ENCODE data around the gene TNNT3. TPM values are rescaled to one million over a fixed set of nuclear protein-coding genes. Genes with fewer than 3 reads are reported as not detected.

The TNNT3 gene
- total RNA-seq, 1 donor from 2014 or later, result 30.7 TPM

GRCh38 chr11:1889224-1889930, 30.1 kb upstream of the TNNT3 start:
- intact Hi-C loops (cut with micrococcal nuclease), result no loop called here
- Histone ChIP-seq H3K27ac (replicated peaks) (no peak overlapping the region), H3K36me3 (peaks cover 23% of the 10 kb centered on the region), H3K27me3 (ENCODE audit: low read depth) (no peaks in the 10 kb centered on the region), H3K4me3 (no peak overlapping the region), H3K9me3 (replicated peaks) (no peaks in the 10 kb centered on the region), H3K4me1 (peaks cover 26% of the 10 kb centered on the region)
- TF ChIP-seq, protein P1, sequence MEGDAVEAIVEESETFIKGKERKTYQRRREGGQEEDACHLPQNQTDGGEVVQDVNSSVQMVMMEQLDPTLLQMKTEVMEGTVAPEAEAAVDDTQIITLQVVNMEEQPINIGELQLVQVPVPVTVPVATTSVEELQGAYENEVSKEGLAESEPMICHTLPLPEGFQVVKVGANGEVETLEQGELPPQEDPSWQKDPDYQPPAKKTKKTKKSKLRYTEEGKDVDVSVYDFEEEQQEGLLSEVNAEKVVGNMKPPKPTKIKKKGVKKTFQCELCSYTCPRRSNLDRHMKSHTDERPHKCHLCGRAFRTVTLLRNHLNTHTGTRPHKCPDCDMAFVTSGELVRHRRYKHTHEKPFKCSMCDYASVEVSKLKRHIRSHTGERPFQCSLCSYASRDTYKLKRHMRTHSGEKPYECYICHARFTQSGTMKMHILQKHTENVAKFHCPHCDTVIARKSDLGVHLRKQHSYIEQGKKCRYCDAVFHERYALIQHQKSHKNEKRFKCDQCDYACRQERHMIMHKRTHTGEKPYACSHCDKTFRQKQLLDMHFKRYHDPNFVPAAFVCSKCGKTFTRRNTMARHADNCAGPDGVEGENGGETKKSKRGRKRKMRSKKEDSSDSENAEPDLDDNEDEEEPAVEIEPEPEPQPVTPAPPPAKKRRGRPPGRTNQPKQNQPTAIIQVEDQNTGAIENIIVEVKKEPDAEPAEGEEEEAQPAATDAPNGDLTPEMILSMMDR (IDR thresholded peaks at IDR 0.05; ENCODE audit: borderline replicate concordance), result no peak
- no peak for DNase-seq

- intact Hi-C loops (cut with micrococcal nuclease), result loop anchor here (10.0 kb wide), 1 partner anchor 55 kb away; the partner anchor contains the start of gene MRPL23
- TF ChIP-seq, protein P1 (IDR thresholded peaks at IDR 0.05; ENCODE audit: borderline replicate concordance), result no peak
- H3K4me1 ChIP-seq, result peaks cover 26% of the 10 kb centered on the region
- no peak for DNase-seq
- peak overlapping the region; percentile 51 for H3K27ac ChIP-seq (replicated peaks)
- no peak overlapping the region for H3K4me3 ChIP-seq
- peaks cover 19% of the 10 kb centered on the region for H3K36me3 ChIP-seq
- H3K27me3 ChIP-seq (ENCODE audit: low read depth), result no peaks in the 10 kb centered on the region
- no peaks in the 10 kb centered on the region for H3K9me3 ChIP-seq (replicated peaks)
Measured at GRCh38 chr11:1889941-1890855, 29.3 kb upstream of the TNNT3 start.

- no peak overlapping the region for H3K4me3 ChIP-seq
- peak overlapping the region; percentile 51 for H3K27ac ChIP-seq (replicated peaks)
- H3K36me3 ChIP-seq, result peaks cover 17% of the 10 kb centered on the region
- no peaks in the 10 kb centered on the region for H3K27me3 ChIP-seq (ENCODE audit: low read depth)
- TF ChIP-seq, protein P1 (IDR thresholded peaks at IDR 0.05; ENCODE audit: borderline replicate concordance), result no peak
- DNase-seq, result no peak
- H3K4me1 ChIP-seq, result peaks cover 26% of the 10 kb centered on the region
- intact Hi-C loops (cut with micrococcal nuclease), result loop anchor here (10.0 kb wide), 1 partner anchor 54 kb away; the partner anchor contains the start of gene MRPL23
- H3K9me3 ChIP-seq (replicated peaks), result no peaks in the 10 kb centered on the region
Measured at GRCh38 chr11:1890856-1891830, 28.4 kb upstream of the TNNT3 start.

DNA sequence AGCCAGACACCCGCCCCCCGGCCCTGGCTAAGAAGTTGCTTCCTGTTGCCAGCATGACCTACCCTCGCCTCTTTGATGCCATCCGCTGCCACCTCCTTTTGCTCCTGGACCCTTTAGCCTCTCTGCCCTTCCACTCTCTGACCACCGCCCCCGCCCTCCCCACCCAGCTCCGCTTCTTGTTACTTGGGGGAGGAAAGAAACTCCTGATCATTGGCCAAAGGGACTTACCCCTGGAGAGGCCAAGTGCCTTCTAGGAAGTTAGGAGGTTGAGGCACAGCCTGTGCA, 27.7 kb upstream of the TNNT3 start, which contains the start of gene PRR33:
TSS of gene PRR33 (minus strand) at position 65 of the 285 bp plus-strand sequence. CDS start 1,311 bp downstream, outside the sequence.
- Histone ChIP-seq H3K4me1 (peaks cover 26% of the 10 kb centered on the region), H3K36me3 (peaks cover 17% of the 10 kb centered on the region), H3K27ac (replicated peaks) (peak within 1 kb of the TSS; percentile 51), H3K27me3 (ENCODE audit: low read depth) (no peaks in the 10 kb centered on the region), H3K9me3 (replicated peaks) (no peaks in the 10 kb centered on the region), H3K4me3 (no peak within 1 kb of the TSS)
- TF ChIP-seq, protein P1 (IDR thresholded peaks at IDR 0.05; ENCODE audit: borderline replicate concordance), result no peak
- no peak for DNase-seq
- intact Hi-C loops (cut with micrococcal nuclease), result loop anchor here (10.0 kb wide), 1 partner anchor 53 kb away; the partner anchor contains the start of gene MRPL23
